ENCODE data around the gene TGM3.
A peak's percentile ranks its signal among the peaks of the same experiment; 100 is the strongest.
"Not testable (repeated sequence)": the region's sequence is repeated elsewhere in the genome, so short reads cannot be mapped to it uniquely, and the experiment has no call there.

TGM3 gene

GRCh38 chr20:2295886-2296515 is at the start of gene TGM3:
Gene TGM3, plus strand, starts transcription at chr20:2296001. Its CDS starts 63 bp downstream, at chr20:2296064.
- DNase-seq = peak in 3 of 51 donors; percentile 7 to 10 (median 8)

GRCh38 chr20:2246069-2246491 is 49.7 kb upstream of the TGM3 start:
- no peak for DNase-seq

GRCh38 chr20:2248837-2249236 is 47.0 kb upstream of the TGM3 start:
- DNase-seq = no peak

GRCh38 chr20:2249935-2250334 is 45.9 kb upstream of the TGM3 start:
- DNase-seq = no peak

GRCh38 chr20:2252419-2252997 is 43.3 kb upstream of the TGM3 start:
- no peak for DNase-seq

- DNase-seq = no peak
Measured at GRCh38 chr20:2253256-2253655, 42.5 kb upstream of the TGM3 start.

GRCh38 chr20:2254333-2254732 is 41.5 kb upstream of the TGM3 start:
- DNase-seq = no peak

- no peak for DNase-seq
Measured at GRCh38 chr20:2255926-2256531, 39.8 kb upstream of the TGM3 start.

- no peak for DNase-seq
Measured at GRCh38 chr20:2259731-2260130, 36.1 kb upstream of the TGM3 start.

- no peak for DNase-seq
Measured at GRCh38 chr20:2260250-2260649, 35.6 kb upstream of the TGM3 start.

GRCh38 chr20:2261046-2261485 is 34.7 kb upstream of the TGM3 start:
- DNase-seq = no peak

- DNase-seq = no peak
Measured at GRCh38 chr20:2261629-2262028, 34.2 kb upstream of the TGM3 start.

- DNase-seq = no peak
Measured at GRCh38 chr20:2264118-2264517, 31.7 kb upstream of the TGM3 start.

GRCh38 chr20:2264621-2265374 is 31.0 kb upstream of the TGM3 start:
- DNase-seq = not testable (repeated sequence)

- DNase-seq = no peak
Measured at GRCh38 chr20:2273634-2274302, 22.0 kb upstream of the TGM3 start.

GRCh38 chr20:2276015-2276414 is 19.8 kb upstream of the TGM3 start:
- DNase-seq = no peak

- DNase-seq = peak in 3 of 51 donors; percentile 12 to 24 (median 17)
Measured at GRCh38 chr20:2279253-2279779, 16.5 kb upstream of the TGM3 start.

GRCh38 chr20:2280082-2280481 is 15.7 kb upstream of the TGM3 start:
- DNase-seq = peak in 7 of 51 donors; percentile 7 to 37 (median 12)

- DNase-seq = no peak
Measured at GRCh38 chr20:2281563-2281962, 14.2 kb upstream of the TGM3 start.

- DNase-seq = no peak
Measured at GRCh38 chr20:2282181-2282580, 13.6 kb upstream of the TGM3 start.

GRCh38 chr20:2283706-2284423 is 11.9 kb upstream of the TGM3 start:
- no peak for DNase-seq

Data from hypothalamus (tissue), 51 donors.